NCI-H187 treated with DMSO at 0.1 percent for 48 hours (cell line): ENCODE measurements around the gene SPATA6.
"Not testable (repeated sequence)": the region's sequence is repeated elsewhere in the genome, so short reads cannot be mapped to it uniquely, and the experiment has no call there.

Experiments
- DNase-seq: peaks from one replicate; lab custom pipeline; 2025; lab: John Stamatoyannopoulos, UW

The SPATA6 gene

DNA sequence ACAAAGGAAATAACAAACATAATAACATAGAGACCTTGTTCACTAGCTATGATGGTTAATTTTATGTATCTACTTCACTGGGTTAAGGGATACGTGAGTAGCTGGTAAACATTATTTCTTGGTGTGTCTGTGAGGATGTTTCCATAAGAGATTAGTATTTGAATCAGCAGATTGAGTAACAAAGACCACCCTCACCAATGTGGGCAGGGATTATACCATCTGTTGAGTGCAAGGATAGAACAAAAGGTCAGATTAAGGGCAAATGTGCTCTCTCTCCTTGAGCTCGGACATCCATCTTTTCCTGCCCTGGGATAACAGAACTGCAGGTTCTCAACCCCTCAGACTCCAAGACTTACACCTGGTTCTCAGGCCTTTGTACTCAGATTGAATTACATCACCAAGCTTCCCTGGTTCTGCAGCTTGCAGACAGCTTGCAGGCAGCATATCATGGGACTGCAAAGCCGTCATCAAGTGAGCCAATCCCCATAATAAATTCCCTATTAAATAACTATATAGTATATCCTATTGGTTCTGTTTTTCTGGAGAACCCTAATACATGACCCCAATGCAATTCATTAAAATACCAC lies 9.2 kb downstream of the SPATA6 start:
- no peak for DNase-seq

DNA sequence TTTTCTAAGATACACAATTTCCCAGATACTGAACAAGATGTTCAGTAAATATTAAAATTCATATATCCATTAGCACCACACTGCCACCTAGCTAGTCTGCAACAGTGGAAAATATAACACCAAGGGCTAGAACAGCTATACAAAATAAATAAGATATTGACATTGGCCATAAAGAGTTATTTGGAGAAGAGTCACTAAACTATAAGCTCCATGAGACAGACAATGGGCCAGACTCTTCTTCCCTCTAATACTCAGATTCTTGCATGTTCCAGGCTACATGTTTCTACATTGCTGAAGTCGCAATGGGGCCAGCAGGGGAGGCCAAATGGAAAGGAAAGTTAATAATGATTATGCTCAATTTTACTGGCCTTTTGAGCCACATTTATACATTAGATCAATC lies 21.5 kb downstream of the SPATA6 start:
- no peak for DNase-seq

DNA sequence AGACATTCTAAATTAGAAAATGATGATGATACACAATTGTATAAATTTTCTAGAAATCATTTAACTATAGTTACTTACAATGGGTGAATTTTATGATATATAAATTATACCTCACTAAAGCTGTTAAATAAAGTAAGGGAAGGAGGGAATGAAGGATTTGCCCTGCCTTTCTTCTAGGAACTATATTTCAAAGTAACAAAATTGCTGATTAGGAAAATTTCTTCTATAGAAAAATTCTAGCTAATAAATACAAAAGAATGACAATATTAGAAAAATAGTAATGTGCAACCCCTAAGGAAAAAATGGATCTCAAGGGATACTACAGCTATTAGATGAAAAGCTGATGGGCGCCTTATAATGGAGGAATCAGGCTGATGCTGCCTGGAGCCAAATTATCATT lies 23.1 kb downstream of the SPATA6 start:
- DNase-seq: no peak

DNA sequence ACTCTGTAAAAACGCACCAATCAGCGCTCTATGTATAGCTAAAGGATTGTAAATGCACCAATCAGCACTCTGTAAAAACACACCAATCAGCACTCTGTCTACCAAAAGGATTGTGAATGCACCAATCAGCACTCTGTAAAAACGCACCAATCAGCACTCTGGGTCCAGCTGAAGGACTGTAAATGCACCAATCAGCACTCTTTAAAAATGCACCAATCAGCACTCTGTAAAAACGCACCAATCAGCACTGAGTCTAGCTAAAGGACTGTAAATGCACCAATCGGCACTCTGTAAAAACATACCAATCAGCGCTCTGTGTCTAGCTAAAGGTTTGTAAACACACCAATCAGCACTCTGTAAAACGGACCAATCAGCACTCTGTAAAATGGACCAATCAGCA lies 27.8 kb downstream of the SPATA6 start:
- DNase-seq: not testable (repeated sequence)

DNA sequence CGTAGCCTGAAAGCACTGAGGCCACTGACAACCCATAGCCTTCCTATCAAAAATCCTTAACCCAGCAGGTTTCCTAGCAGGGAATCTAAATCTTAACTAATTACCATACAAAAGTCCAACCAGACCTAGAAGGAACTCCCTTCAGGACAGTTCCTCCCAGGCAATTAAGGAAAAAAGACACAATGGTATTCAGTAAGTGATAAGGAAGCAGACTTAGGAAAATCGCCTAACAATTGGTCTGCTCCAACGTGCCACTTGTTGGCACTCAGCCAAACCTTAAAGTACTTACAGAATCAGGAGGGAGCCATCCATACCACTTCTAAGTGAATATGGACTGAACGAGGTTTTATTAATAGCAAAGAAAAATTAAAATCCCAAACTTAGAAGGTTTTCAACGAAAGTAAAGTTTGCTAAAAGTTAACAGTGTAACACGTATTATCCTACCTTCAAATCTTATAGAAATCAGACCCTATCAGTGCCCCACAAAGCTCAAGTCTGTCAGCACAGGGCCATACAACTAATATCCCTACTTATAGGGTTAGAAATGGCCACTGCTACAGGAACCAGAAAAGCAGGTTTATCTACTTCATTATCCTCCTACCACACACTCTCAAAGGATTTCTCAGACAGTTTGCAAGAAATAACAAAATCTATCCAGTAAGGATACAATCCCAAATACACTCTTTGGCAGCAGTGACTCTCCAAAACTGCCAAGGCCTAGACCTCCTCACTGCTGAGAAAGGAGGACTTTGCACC lies 29.0 kb downstream of the SPATA6 start:
- peak; percentile 7 for DNase-seq

DNA sequence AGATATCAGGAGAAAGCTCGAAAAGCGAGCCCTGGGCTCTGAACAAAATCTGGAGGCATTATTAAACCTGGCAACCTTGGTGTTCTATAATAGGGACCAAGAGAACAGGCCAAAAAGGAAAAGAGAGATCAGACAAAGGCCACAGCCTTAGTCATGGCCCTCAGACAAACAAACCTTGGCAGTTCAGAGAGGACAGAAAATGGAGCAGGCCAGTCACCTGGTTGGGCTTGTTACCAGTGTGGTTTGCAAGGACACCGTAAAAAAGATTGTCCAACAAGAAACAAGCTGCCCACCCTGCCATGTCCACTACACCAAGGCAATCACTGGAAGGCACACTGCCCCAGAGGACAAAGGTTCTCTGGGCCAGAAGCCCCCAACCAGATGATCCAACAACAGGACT lies 31.2 kb downstream of the SPATA6 start:
- not testable (repeated sequence) for DNase-seq

DNA sequence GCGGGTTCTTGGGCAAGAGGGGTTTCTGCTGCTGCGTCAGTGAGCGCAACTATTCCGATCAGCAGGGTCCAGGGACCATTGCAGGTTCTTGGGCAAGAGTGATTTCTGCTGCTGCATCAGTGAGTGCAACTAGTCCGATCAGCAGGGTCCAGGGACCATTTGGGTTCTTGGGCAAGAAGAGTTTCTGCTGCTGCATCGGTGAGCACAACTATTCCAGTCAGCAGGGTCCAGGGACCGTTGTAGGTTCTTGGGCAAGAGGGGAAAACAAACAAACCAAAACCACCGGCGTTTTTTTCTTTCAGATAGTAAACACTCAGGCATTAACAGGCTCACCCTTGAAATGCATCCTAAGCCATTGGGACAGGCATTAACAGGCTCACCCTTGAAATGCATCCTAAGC lies 32.6 kb downstream of the SPATA6 start:
- DNase-seq: no peak

DNA sequence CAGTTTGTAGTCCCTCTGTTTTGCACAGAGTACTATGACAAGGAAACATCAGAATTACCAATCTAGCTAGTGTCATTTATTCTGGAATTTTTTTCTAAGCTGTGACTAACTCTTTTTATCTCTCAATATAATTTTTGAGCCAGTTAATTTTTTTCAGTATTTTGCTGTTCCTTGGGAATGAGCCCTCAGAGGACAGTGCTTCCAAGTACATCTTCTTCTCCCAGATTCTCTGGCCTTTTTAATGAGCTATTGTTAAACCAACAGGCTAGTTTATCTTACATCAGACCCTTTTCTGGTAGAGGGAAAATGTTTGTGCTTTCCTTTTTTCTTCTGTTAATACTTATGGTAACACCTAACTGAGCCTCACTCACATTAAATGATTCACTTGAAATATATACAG lies 34.6 kb downstream of the SPATA6 start:
- not testable (repeated sequence) for DNase-seq

DNA sequence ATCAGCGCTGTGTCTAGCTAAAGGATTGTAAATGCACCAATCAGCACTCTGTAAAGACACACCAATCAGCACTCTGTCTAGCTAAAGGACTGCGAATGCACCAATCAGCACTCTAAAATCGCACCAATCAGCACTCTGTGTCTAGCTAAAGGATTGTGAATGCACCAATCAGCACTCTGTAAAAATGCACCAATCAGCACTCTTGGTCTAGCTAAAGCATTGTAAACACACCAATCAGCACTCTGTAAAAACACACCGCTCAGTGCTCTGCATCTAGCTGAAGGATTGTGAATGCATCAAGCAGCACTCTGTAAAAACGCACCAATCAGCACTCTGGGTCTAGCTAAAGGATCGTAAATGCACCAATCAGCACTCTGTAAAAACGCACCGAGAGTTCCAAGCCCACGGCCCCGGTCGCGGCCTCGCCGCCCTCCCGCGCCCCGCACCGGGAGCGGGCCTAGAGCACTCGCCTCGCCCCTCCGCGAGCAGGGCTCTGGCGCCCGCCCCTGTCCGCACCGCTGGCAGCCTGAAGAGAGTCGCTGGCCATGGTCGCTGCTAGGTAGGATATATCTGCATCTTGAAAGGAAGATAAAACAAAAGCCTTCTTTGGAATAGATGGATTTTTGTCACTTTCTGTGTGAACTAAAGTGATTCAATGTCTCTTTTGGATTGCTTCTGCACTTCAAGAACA lies 36.5 kb downstream of the SPATA6 start:
- DNase-seq: not testable (repeated sequence)

DNA sequence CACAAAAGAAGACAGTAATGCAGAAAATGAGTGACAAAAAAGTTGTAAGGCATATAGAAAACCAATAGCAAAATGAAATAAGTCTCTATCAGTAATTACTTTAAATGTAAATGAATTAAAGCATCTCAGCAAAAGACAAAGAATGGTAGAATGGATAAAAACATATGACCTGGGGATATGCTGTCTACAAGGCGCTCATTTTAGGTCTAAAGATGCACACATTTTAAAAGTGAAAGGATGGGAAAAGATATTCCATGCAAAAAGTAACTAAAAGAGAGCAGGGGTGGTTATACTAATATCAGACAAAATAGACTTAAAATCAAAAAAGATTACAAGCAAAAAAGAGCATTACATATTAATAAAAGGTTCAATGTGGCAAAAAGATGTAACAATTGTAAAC lies 41.2 kb downstream of the SPATA6 start:
- DNase-seq: no peak

DNA sequence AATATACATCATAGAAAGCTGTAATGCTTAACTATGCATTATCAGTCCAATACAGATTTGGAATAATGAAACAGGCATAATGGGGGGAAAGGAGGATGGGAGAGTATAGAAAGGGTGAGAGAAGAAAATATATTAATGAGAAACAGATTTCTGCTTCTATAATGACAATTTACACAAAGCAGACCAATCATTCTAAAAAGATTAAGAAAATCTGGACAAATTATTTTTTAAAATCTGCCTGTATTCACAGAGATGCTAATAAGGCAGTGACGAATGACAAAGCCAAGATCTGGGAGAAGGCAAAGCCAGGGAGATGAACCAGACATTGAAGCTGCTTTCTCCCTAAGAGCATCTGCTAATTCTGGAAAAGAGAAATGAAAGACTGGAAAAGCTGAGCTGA lies 50.0 kb downstream of the SPATA6 start:
- DNase-seq: no peak

DNA sequence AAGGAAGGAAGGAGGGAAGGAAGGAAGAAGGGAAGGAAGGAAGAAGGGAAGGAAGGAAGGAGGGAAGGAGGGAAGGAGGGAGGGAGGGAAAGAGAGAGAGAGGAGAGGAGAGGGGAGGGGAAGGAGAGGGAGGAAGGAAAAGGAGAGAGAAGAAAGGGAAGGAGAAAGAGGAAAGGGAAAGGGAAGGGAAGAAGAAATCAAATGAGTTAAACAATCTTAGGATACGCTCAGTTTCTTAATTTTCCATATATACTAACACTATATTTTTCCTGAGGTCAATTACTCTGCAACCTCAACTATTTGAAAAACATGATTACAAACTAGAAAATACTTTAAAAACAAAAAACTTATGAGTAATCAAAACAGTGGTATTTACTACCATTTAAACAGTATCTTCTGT lies 53.3 kb downstream of the SPATA6 start:
- no peak for DNase-seq

DNA sequence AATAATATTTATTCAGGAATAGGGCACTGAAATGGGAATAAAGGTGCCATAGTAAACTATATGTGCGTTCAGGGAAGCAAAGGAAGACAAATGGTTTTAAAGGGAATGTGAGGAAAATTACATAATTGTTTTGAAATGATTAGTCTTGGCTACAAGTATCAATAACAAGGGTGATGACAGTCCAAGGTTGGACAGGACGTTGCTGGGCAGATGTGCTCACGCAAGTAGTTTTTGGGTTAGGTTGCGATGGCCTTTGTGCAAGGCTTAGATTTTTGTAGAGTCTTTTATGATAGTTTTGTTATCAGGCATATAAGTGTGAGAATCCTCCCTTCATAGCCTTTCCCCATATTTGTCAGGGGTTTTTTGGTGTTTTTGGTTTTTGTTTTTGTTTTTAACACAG lies 57.0 kb downstream of the SPATA6 start:
- no peak for DNase-seq

DNA sequence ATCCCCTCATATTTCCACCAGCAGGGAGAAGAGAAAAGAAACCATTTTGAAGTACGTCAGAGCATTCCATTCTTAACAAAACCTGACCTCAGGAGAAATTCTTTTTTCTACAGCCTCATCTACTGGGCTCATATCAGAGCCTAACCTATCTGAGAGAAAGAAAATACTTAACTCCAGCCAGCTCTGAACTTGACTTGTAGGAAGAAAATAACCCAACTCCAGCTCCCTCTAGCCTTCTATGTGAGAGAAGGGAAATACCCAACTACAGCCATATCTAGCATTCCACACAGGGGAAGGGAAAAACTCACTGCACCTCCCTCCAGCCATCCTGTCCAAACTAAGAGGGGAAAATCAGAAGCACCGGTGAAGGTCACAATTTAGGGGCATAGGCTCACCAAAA lies 57.7 kb downstream of the SPATA6 start:
- DNase-seq: no peak

DNA sequence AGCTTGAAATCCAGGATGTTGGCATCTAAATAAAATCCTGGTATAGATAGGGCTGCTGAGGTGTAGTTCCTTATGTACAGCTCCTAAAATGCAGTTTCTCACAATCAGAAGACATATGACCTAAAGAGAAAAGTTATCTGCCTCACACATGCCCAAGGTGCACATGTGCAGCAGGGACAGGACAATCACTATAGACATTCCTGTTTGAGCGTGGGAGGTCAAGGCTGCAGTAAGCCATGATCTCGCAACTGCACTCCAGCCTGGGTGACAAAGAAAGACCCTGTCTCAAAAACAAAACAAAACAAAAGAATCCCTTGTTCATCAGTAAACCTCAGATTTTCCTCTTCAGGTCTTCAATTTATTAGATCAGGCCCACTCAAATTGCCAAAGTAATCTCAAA lies 66.1 kb downstream of the SPATA6 start:
- DNase-seq: no peak

DNA sequence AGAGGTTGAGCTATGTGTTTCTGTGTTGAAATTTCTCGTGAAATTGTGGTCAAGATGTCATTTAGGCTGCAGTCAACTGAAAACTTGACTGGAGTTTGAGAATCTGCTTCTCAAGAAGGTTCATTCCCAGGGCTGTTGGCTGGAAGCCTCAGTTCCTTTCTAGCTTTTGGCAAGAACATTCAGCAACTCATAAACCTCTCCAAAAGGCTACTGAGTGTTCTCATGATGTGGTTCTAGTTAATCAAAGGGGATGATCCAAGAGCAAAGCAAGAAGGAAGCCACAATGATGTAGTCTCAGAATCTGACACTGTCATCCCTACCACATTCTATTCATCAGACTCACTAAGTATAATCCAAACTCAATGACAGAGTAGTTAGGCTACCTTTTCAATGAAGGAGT lies 66.6 kb downstream of the SPATA6 start:
- DNase-seq: no peak

DNA sequence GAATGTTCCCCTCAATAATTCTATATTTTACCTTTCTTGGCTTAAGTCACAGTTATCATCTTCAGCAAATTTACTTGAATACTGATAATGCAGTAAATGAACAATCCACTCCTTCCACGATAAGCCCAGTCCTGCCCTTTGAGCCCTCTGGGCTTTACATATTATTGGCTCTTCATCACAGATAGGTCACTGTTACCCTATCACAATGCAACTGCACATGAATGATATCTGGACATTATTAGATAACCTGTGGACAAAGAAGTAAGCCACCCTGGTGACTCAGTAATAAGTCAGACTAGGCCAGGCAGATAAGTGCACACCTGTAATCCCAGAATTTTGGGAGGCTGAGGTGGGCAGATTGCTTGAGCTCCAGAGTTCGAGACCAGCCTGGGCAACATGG lies 69.4 kb downstream of the SPATA6 start:
- DNase-seq: no peak

DNA sequence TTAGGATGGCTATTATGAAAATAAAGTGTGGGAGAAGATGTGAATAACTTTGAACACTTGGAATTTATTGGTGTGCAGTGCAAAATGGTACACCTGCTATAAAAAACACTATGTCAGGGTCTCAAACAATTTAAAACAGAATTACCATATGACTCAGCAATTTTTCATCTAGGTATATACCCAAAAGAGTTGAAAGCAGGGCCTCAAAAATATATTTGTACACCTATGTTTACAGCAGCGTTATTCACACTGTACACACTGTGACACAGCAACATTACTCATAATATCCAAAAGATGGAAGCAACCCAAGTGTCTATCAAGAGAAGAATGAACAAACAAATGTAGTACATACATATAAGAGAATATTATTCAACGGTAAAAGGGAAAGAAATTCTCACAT lies 75.8 kb downstream of the SPATA6 start:
- no peak for DNase-seq

DNA sequence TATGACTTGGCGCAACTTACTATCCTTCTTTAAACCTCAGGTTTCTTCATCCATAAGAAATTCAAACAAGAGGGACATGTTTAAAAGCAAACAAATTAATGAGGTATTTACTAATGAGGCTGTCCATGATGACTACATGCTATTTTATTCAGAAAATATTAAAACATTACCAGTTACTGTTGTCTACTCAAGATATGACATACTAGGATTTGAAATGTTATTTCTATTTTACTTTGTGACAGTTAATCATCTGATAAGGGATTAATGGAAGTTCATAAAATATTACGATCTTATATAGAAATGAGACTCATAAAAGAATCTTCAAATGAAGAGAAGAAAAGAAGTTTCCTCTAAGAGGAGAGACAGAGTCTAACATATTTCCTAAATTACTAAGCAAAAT lies 80.1 kb downstream of the SPATA6 start:
- DNase-seq: no peak

DNA sequence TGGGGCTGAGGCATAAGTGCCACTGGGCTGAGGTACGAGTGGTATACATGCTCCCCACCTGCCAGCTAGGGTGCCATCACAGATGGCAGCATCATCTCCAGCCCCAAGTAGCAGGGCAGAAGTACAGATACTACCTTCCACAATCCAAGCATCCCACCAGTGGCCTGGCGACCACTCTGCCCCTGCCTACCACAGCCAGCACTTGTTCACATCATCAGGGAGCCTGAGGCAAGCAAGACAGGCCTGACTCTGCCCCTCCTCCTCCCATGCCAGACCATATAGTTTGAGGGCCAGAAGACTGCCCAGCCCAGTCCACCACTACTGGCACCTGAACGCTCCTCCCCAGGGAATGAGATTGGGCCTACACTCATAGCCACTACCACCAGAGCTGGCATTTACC lies 84.6 kb downstream of the SPATA6 start:
- no peak for DNase-seq

DNA sequence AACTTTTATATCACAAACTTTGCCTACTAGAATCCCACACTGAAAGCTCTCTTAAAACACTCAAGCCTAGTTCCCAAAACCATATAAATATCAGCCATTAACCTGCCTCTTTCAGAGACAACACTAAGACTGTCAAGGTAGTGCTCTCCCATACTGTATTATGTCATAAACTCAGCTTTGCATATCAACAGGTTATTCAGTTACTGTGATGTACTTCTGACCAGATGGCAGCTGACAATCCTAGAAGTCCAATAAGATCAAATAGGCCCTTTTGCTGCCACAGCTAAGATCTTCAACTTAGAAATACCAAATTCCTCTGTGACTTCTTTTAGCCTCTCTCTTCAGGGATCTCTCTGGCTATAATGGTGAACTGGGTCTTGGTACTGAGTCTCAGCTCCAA lies 97.2 kb downstream of the SPATA6 start:
- no peak for DNase-seq

DNA sequence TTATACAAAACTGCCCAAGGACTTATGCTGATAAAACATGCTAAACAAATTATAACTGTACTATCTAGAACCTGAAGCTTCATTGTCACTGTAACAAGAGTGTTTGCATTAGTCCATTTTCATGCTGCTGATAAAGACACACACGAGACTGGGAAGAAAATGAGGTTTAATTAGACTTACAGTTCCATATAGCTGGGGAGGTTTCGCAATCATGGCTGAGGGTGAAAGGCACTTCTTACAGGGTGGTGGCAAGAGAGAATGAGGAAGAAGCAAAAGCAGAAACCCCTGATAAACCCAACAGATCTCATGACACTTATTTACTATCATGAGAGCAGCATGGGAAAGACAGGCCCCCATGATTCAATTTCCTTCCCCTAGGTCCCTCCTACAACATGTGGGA lies 100.4 kb downstream of the SPATA6 start:
- no peak for DNase-seq

DNA sequence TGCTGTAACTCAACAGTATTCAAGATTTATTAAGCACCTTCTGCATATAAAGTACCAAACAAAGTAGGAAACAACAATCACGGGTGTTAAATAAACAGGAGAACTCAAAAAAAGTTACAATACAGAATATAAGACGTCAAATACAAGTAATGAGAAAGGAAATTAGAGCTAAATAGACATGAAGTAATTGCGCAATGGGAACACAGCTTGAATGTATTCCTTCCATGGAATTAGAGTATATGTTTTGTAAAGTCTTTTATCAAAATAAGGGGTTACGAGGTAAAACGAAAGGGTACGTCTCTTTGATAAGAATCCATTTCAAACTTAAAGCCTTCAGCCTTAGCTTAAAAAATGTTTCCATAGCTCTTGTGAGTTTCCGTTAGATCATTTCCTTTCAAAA lies 109.1 kb downstream of the SPATA6 start:
- DNase-seq: no peak

DNA sequence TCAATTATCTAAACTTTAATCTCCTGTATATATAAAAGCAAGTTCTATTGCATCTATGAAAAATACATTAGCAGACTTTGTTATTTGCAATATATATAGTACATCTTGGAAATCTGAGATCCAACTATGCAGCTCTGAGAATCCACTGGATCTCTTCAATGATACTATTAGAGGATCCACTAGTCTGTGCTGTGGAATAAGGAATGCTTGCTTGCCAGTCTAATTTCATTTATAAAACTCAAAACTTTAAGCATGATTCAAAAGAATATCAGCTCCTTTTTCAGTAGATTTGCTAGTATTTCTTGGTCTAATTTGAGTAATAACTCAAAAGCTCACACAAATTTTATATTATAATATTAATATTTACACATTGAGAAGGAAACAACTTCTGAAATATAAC lies 115.1 kb downstream of the SPATA6 start:
- DNase-seq: no peak
